HepG2 (cell line): ENCODE measurements around the gene ZNF554. TPM values are rescaled to one million over a fixed set of nuclear protein-coding genes. Genes with fewer than 3 reads are reported as not detected.

ENCODE experiments used
- CREM ChIP-seq, 2 experiments: sonication (generic) in 1 of 2; formaldehyde crosslinking in 1 of 2; IDR thresholded peaks; 2 replicates each; pipeline versions ENCODE4 v1.4.0 to v1.6.1; 2016 to 2020; ENCODE audit warnings: antibody characterized with exemption in 1 of 2, mild to moderate bottlenecking in 1 of 2, missing genetic modification reagents in 1 of 2
- EEA1 ChIP-seq: sonication (generic); formaldehyde crosslinking; IDR thresholded peaks from 2 replicates; pipeline ENCODE4 v1.5.1; 2020; ENCODE audit warnings: mild to moderate bottlenecking, missing genetic modification reagents, borderline replicate concordance
- JUN ChIP-seq: sonication (generic); formaldehyde crosslinking; IDR thresholded peaks from 2 replicates; pipeline ENCODE4 v1.4.0; 2020; ENCODE audit warnings: mild to moderate bottlenecking, missing genetic modification reagents
- MYNN ChIP-seq: sonication (generic); formaldehyde crosslinking; IDR thresholded peaks from 2 replicates; pipeline ENCODE4 v1.4.0; 2020; ENCODE audit warnings: mild to moderate bottlenecking, low read depth, missing genetic modification reagents
- NCOA5 ChIP-seq: sonication (generic); formaldehyde crosslinking; IDR thresholded peaks from 2 replicates; pipeline ENCODE4 v1.4.0; 2020; ENCODE audit warnings: missing genetic modification reagents
- NFYB ChIP-seq: sonication (generic); formaldehyde crosslinking; IDR thresholded peaks from 2 replicates; pipeline ENCODE4 v1.4.0; 2020; ENCODE audit warnings: missing genetic modification reagents
- PAWR ChIP-seq: sonication (generic); formaldehyde crosslinking; IDR thresholded peaks from 2 replicates; pipeline ENCODE4 v1.4.0; 2020; ENCODE audit warnings: missing genetic modification reagents, mild to moderate bottlenecking, borderline replicate concordance
- SAFB2 ChIP-seq: sonication (generic); formaldehyde crosslinking; IDR thresholded peaks from 2 replicates; pipeline ENCODE4 v1.5.1; 2020; ENCODE audit warnings: missing genetic modification reagents, low read depth, mild to moderate bottlenecking, borderline replicate concordance
- SIX1 ChIP-seq: sonication (generic); formaldehyde crosslinking; IDR thresholded peaks from 2 replicates; pipeline ENCODE4 v1.4.0; 2020; ENCODE audit warnings: missing genetic modification reagents, borderline replicate concordance
- SOX5 ChIP-seq: IDR thresholded peaks from 2 replicates; pipeline ENCODE4 v1.6.1; 2016; ENCODE audit warnings: borderline replicate concordance
- SP5 ChIP-seq: IDR thresholded peaks from 2 replicates; pipeline ENCODE4 v1.6.1; 2016; ENCODE audit warnings: low read depth, borderline replicate concordance
- STAT5B ChIP-seq: sonication (generic); formaldehyde crosslinking; IDR thresholded peaks from 2 replicates; pipeline ENCODE4 v1.4.0; 2020; ENCODE audit warnings: missing genetic modification reagents
- THAP11 ChIP-seq: IDR thresholded peaks from 2 replicates; pipeline ENCODE4 v1.6.1; 2016; ENCODE audit warnings: missing biosample characterization, missing genetic modification reagents
- ZBTB3 ChIP-seq: sonication (generic); formaldehyde crosslinking; IDR thresholded peaks from 2 replicates; pipeline ENCODE4 v1.4.0; 2020; ENCODE audit warnings: low read depth, mild to moderate bottlenecking, moderate library complexity, missing genetic modification reagents, borderline replicate concordance
- ZNF431 ChIP-seq: sonication (generic); formaldehyde crosslinking; IDR thresholded peaks from 2 replicates; pipeline ENCODE4 v1.9.0; 2022; ENCODE audit warnings: missing genetic modification reagents, low read depth, mild to moderate bottlenecking, borderline replicate concordance
- ZNF768 ChIP-seq: sonication (generic); formaldehyde crosslinking; IDR thresholded peaks from 2 replicates; pipeline ENCODE4 v1.4.0; 2020; ENCODE audit warnings: missing genetic modification reagents
- ZNF878 ChIP-seq: sonication (generic); formaldehyde crosslinking; IDR thresholded peaks from 2 replicates; pipeline ENCODE4 v1.8.1; 2023; ENCODE audit warnings: mild to moderate bottlenecking, missing genetic modification reagents, moderate library complexity
- ZSCAN9 ChIP-seq: IDR thresholded peaks from 2 replicates; pipeline ENCODE4 v1.6.1; 2016; ENCODE audit warnings: borderline replicate concordance
- polyA plus RNA-seq, 8 experiments: library from polyadenylated mRNA; depleted of rRNA in 3 of 8; stranded (reverse) in 7 of 8; unstranded in 1 of 8; fragments of >200 nt; fragmentation: Illumina TruSeq in 4 of 8; extraction: Trizol in 4 of 8; gene quantifications; 2 replicates each; pipeline versions ENCODE4 v1.2.1 to v1.2.3, GENCODE V29; 2011 to 2016; ENCODE audit warnings: low read depth in 4 of 8, missing spikeins in 1 of 8, mixed read lengths in 1 of 8; ENCODE audit not compliant: insufficient read depth in 1 of 8
- total RNA-seq, 5 experiments: library from RNA; depleted of rRNA; stranded (reverse); fragments of >200 nt; fragmentation: Illumina TruSeq; extraction: Trizol; gene quantifications; 2 replicates each; pipeline ENCODE4 v1.2.3, GENCODE V29; 2016; ENCODE audit warnings: low read depth in 1 of 5
- TF ChIP-seq, protein P1 (sequence below): sonication (generic); formaldehyde crosslinking; IDR thresholded peaks from 2 replicates; pipeline ENCODE4 v1.5.1; 2020; ENCODE audit warnings: mild to moderate bottlenecking, missing genetic modification reagents, moderate library complexity
- TF ChIP-seq, protein P2 (sequence below): sonication (generic); formaldehyde crosslinking; IDR thresholded peaks from 2 replicates; pipeline ENCODE4 v1.4.0; 2020; ENCODE audit warnings: mild to moderate bottlenecking, missing genetic modification reagents, borderline replicate concordance
- TF ChIP-seq, protein P3 (sequence below): sonication (generic); formaldehyde crosslinking; IDR thresholded peaks from 2 replicates; pipeline ENCODE4 v1.8.1; 2023; ENCODE audit warnings: mild to moderate bottlenecking, moderate library complexity, missing genetic modification reagents

Gene ZNF554
- total and polyA plus RNA-seq, 2 of the 13 experiments (the other 11 are each of a cell fraction or from before 2014, with no cell fraction given), result 2.2 to 2.7 TPM

DNA sequence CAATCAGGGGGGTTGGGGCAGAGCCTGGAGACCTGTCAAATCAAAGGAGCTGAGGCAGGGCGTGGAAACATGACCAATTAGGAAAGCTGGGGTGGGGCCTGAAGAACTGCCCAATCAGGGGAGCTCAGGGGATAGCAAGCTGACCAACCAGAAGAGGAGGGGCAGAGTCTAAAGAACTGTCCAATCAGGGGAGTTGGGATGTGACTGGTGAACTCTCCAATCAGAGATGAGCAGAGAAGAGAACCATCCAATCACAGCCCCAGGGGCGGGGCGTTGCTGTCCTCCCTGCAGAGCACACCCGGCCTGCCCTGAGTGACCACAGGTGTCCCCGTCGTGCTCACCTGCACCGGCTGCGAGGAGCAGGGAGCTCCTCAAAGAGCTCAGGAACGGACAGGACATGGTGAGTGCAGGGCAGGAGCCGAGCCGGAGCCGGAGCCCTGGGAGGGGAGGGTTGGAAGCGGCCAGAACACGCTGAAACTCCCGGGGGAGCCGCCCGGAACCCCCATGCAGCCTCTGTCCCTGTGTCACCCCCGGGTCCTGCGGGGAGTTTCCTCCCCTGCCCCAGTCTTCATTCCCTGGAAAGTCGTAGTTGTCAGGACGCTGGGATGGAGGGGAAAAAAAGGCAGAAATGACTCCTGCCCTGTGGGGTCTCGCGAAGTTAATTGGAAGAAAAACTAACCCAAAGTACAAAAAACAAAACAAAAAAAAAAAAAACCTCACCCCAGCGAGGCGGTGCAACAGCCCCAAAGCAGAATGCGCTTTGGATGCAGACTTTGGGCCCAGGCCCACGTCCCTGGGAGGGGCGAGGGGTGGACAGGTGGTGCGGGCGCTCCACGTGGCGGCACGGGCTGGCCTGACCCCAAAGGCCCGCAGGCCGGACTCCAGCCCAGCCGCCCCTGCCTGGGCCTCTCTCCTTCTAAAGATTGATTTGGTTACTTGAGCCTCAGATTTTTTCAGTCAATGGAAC lies 47.6 kb downstream of the ZNF554 start, which contains the start of gene ZNF556 (continued):
- peak; percentile 53; the same call in 1 of the 2 replicates for TF ChIP-seq ZNF768 (CRISPR knock-in tag)
- TF ChIP-seq SAFB2 (CRISPR knock-in tag), result no peak
- TF ChIP-seq MYNN, result 0 out of 2 replicates have a peak, but pooled peaks have one; percentile 37
- peak; percentile 79 for TF ChIP-seq THAP11 (CRISPR knock-in tag)
- peak; percentile 62; the same call in 1 of the 2 replicates for TF ChIP-seq STAT5B (CRISPR knock-in tag)
- TF ChIP-seq, protein P1, sequence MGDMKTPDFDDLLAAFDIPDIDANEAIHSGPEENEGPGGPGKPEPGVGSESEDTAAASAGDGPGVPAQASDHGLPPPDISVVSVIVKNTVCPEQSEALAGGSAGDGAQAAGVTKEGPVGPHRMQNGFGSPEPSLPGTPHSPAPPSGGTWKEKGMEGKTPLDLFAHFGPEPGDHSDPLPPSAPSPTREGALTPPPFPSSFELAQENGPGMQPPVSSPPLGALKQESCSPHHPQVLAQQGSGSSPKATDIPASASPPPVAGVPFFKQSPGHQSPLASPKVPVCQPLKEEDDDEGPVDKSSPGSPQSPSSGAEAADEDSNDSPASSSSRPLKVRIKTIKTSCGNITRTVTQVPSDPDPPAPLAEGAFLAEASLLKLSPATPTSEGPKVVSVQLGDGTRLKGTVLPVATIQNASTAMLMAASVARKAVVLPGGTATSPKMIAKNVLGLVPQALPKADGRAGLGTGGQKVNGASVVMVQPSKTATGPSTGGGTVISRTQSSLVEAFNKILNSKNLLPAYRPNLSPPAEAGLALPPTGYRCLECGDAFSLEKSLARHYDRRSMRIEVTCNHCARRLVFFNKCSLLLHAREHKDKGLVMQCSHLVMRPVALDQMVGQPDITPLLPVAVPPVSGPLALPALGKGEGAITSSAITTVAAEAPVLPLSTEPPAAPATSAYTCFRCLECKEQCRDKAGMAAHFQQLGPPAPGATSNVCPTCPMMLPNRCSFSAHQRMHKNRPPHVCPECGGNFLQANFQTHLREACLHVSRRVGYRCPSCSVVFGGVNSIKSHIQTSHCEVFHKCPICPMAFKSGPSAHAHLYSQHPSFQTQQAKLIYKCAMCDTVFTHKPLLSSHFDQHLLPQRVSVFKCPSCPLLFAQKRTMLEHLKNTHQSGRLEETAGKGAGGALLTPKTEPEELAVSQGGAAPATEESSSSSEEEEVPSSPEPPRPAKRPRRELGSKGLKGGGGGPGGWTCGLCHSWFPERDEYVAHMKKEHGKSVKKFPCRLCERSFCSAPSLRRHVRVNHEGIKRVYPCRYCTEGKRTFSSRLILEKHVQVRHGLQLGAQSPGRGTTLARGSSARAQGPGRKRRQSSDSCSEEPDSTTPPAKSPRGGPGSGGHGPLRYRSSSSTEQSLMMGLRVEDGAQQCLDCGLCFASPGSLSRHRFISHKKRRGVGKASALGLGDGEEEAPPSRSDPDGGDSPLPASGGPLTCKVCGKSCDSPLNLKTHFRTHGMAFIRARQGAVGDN, result peak; percentile 85
- 0 out of 2 replicates have a peak, but pooled peaks have one; percentile 9 for TF ChIP-seq SOX5 (CRISPR knock-in tag)
- TF ChIP-seq, protein P2, sequence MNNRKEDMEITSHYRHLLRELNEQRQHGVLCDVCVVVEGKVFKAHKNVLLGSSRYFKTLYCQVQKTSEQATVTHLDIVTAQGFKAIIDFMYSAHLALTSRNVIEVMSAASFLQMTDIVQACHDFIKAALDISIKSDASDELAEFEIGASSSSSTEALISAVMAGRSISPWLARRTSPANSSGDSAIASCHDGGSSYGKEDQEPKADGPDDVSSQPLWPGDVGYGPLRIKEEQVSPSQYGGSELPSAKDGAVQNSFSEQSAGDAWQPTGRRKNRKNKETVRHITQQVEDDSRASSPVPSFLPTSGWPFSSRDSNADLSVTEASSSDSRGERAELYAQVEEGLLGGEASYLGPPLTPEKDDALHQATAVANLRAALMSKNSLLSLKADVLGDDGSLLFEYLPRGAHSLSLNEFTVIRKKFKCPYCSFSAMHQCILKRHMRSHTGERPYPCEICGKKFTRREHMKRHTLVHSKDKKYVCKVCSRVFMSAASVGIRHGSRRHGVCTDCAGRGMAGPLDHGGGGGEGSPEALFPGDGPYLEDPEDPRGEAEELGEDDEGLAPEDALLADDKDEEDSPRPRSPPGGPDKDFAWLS, result no peak
- TF ChIP-seq ZNF431 (CRISPR knock-in tag), result no peak
- TF ChIP-seq, protein P3, sequence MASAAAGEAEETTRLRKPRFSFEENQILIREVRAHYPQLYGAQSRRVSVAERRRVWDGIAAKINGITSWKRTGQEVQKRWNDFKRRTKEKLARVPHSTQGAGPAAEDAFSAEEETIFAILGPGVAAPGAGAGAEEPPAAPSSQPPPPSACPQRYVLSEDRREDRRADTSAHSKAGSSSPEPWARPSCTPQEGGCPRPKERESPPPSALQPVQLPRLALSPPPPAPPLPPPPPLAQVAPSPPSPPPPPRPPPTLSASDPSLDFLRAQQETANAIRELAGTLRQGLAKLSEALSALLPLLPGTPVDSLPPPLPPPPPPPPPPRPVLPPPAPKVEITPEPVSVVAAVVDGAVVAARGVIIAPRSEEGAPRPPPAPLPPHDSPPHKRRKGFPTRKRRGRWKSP, result 0 out of 2 replicates have a peak, but pooled peaks have one; percentile 34
- 0 out of 2 replicates have a peak, but pooled peaks have one; percentile 41 for TF ChIP-seq EEA1 (CRISPR knock-in tag)
- TF ChIP-seq NCOA5 (CRISPR knock-in tag), result no peak
- 0 out of 2 replicates have a peak, but pooled peaks have one; percentile 34 for TF ChIP-seq JUN (CRISPR knock-in tag)
- peak; percentile 98 for TF ChIP-seq NFYB
- TF ChIP-seq SIX1, result no peak
- no peak for TF ChIP-seq ZNF878
- TF ChIP-seq CREM (IDR thresholded peaks at IDR 0.05), result peak; percentile 51; the same call in 1 of the 2 replicates
- TF ChIP-seq CREM (CRISPR knock-in tag; IDR thresholded peaks at IDR 0.05), result no peak
- TF ChIP-seq ZSCAN9 (CRISPR knock-in tag), result no peak; the same call in 1 of the 2 replicates
- peak; percentile 39; the same call in 1 of the 2 replicates for TF ChIP-seq ZBTB3 (CRISPR knock-in tag)
- 0 out of 2 replicates have a peak, but pooled peaks have one; percentile 32 for TF ChIP-seq SP5
- TF ChIP-seq PAWR (CRISPR knock-in tag), result no peak
